Immature natural killer cell (primary cell): ENCODE measurements around the gene UIMC1. TPM values are rescaled to one million over a fixed set of nuclear protein-coding genes. Genes with fewer than 3 reads are reported as not detected.
"Not testable (repeated sequence)": the region's sequence is repeated elsewhere in the genome, so short reads cannot be mapped to it uniquely, and the experiment has no call there.

ENCODE experiments used
- DNase-seq, 3 donors: peaks; one replicate each; pipeline ENCODE4 v3.0.0; 2022; ENCODE audit warnings: mixed read lengths in 1 of 3
- H3K27ac Mint-ChIP-seq, 6 donors: one replicate each; pipeline ENCODE4 v1.8.0; 2020; ENCODE audit warnings: mixed read lengths in 6 of 6, mild to moderate bottlenecking in 5 of 6, inconsistent platforms in 4 of 6, moderate library complexity in 3 of 6
- H3K27me3 Mint-ChIP-seq, 3 donors: one replicate each; pipeline ENCODE4 v1.8.0; 2020 to 2021; ENCODE audit warnings: low read depth in 3 of 3, mild to moderate bottlenecking in 3 of 3, mixed read lengths in 3 of 3, moderate library complexity in 3 of 3, inconsistent platforms in 1 of 3
- H3K36me3 Mint-ChIP-seq, 3 donors: one replicate each; pipeline ENCODE4 v1.8.0; 2020; ENCODE audit warnings: mixed read lengths in 3 of 3, inconsistent platforms in 2 of 3, mild to moderate bottlenecking in 2 of 3
- H3K4me1 Mint-ChIP-seq, 2 donors: one replicate each; pipeline ENCODE4 v1.8.0; 2020; ENCODE audit warnings: inconsistent platforms in 2 of 2, mild to moderate bottlenecking in 2 of 2, mixed read lengths in 2 of 2, moderate library complexity in 1 of 2
- H3K4me3 Mint-ChIP-seq, 5 donors: one replicate each; pipeline ENCODE4 v1.8.0; 2020; ENCODE audit warnings: mild to moderate bottlenecking in 5 of 5, mixed read lengths in 5 of 5, inconsistent platforms in 3 of 5, moderate library complexity in 3 of 5
- H3K9me3 Mint-ChIP-seq, 6 donors: one replicate each; pipeline ENCODE4 v1.8.0; 2020; ENCODE audit warnings: mild to moderate bottlenecking in 6 of 6, mixed read lengths in 6 of 6, inconsistent platforms in 4 of 6, moderate library complexity in 3 of 6
- polyA plus RNA-seq, 3 donors: library from polyadenylated mRNA; unstranded; fragments of 300-500 nt; fragmentation: Illumina TruSeq; gene quantifications; one replicate each; pipeline ENCODE4 v1.2.3, GENCODE V29; 2021

UIMC1 gene
- 10 to 100 TPM; 12.8 to 21.5 (median 14.9) TPM for polyA plus RNA-seq

GRCh38 chr5:177006265-177006972, at the start of gene UIMC1:
Gene UIMC1 (minus strand): TSS chr5:177006779. CDS start chr5:176982615, 24,164 bp downstream.
- H3K27me3 Mint-ChIP-seq, result peaks cover 3 to 12% (median 8%) of the 10 kb centered on the region in 3 donors
- peaks cover 0 to 4% (median 0%) of the 10 kb centered on the region in 6 donors for H3K9me3 Mint-ChIP-seq
- DNase-seq, result peak; percentile 90 to 92 (median 91)
- peak within 1 kb of the TSS; percentile 86 to 96 (median 91) for H3K27ac Mint-ChIP-seq
- H3K36me3 Mint-ChIP-seq, result peaks cover 0 to 4% (median 0%) of the 10 kb centered on the region in 3 donors
- peak within 1 kb of the TSS; percentile 92 to 96 (median 95) for H3K4me3 Mint-ChIP-seq
- H3K4me1 Mint-ChIP-seq, result peaks cover 27 to 38% of the 10 kb centered on the region in 2 donors

DNA sequence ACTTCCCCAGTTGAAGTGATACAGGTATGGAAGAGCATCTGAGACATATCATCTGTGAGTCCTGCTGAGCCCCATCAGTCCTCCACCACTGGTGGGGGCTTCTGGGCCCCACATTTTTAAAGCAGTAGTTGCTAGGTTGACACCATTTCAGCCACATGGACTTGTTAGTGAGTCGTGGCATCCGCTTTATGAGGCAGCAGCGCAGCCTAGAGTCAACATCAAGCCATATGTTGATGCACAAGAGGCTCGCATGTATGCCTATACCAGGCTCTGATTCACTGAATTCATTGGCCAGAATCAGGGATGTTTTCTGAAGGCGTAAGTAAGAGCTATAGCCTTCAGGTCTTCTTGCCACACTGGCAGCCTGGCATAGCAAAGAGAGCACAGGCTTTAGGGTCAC, 42.7 kb upstream of the UIMC1 start:
- Mint-ChIP-seq H3K27me3 (peaks cover 0 to 2% (median 0%) of the 10 kb centered on the region in 3 donors), H3K36me3 (peaks cover 13 to 32% (median 18%) of the 10 kb centered on the region in 3 donors), H3K27ac (no peak overlapping the region), H3K4me3 (no peak overlapping the region), H3K9me3 (no peaks in the 10 kb centered on the region), H3K4me1 (no peaks in the 10 kb centered on the region)
- DNase-seq, result no peak

GRCh38 chr5:177048531-177048930, 42.0 kb upstream of the UIMC1 start:
- not testable (repeated sequence) for H3K9me3 Mint-ChIP-seq, H3K4me1 Mint-ChIP-seq, H3K27ac Mint-ChIP-seq, H3K4me3 Mint-ChIP-seq, H3K27me3 Mint-ChIP-seq, DNase-seq
- peaks cover 13 to 37% (median 18%) of the 10 kb centered on the region in 3 donors for H3K36me3 Mint-ChIP-seq

GRCh38 chr5:177045631-177046030, 39.1 kb upstream of the UIMC1 start:
- Mint-ChIP-seq H3K4me3 (no peak overlapping the region), H3K9me3 (no peaks in the 10 kb centered on the region), H3K4me1 (no peaks in the 10 kb centered on the region), H3K27ac (no peak overlapping the region), H3K36me3 (peaks cover 13 to 44% (median 20%) of the 10 kb centered on the region in 3 donors), H3K27me3 (peaks cover 0 to 2% (median 0%) of the 10 kb centered on the region in 3 donors)
- DNase-seq, result no peak

DNA sequence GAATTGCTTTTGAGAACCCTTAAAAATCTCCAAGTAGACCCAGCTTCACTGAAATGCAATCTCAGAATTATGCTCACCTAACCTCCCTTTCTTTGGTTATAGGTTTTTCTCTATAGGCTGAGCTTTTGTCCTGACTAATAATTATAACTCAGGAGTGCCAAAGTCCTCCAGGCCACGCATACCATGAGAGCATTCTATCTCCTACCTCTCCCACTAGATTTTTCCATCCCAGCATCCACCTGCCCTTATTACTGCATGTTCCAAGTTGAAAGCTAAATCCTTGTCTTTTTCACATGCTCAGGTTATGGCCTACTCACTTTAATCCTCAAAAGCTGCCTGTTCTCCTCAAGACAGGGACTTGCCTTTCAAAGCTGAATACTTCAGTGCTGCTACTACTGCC, 38.1 kb upstream of the UIMC1 start:
- Mint-ChIP-seq H3K27ac (no peak overlapping the region), H3K27me3 (peaks cover 0 to 2% (median 0%) of the 10 kb centered on the region in 3 donors), H3K4me1 (no peaks in the 10 kb centered on the region), H3K4me3 (no peak overlapping the region), H3K9me3 (no peaks in the 10 kb centered on the region), H3K36me3 (peaks cover 13 to 42% (median 18%) of the 10 kb centered on the region in 3 donors)
- no peak for DNase-seq

DNA sequence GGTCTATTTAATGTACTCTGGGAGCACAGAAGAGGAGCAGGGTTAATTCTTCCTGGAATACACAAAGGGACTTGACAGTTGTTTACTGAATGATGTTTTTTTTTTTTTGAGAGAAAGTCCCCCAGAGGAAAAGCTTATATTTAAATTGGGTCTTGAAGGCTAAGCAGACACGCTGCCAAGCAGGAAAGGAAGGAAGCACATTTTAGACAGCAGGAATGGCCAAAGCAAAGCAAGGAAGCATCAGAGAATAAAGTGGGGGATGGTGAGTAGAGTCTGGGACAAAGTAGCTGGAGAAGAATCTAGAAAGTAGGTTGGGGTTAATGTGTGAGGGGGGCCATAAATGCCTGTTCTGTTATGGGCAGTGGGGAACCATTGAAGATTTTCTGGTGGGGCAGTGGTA, 37.4 kb upstream of the UIMC1 start:
- peaks cover 13 to 38% (median 16%) of the 10 kb centered on the region in 3 donors for H3K36me3 Mint-ChIP-seq
- no peak for DNase-seq
- peaks cover 0 to 2% (median 0%) of the 10 kb centered on the region in 3 donors for H3K27me3 Mint-ChIP-seq
- H3K27ac Mint-ChIP-seq, result no peak overlapping the region
- H3K9me3 Mint-ChIP-seq, result no peaks in the 10 kb centered on the region
- H3K4me3 Mint-ChIP-seq, result no peak overlapping the region
- H3K4me1 Mint-ChIP-seq, result peaks cover 0 to 2% of the 10 kb centered on the region in 2 donors

DNA sequence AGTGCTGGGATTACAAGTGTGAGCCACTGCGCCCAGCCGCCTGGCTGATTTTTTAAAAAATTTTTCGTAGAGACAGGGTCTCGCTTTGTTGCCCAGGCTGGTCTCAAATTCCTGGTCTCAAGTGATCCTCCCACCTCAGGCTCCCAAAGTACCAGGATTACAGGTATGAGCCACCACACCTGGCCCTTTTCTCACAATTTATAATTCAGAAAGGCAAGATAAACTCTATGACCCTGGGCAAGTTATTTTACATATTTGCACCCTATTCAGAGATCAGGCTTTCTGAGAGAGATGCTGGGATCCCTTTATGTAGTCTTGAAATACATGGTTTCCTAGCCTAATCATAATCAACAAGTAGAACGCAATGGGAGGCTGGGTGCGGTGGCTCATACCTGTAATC, 36.5 kb upstream of the UIMC1 start:
- Mint-ChIP-seq H3K4me3 (no peak overlapping the region), H3K36me3 (peaks cover 9 to 37% (median 15%) of the 10 kb centered on the region in 3 donors), H3K4me1 (peaks cover 0 to 2% of the 10 kb centered on the region in 2 donors), H3K9me3 (no peaks in the 10 kb centered on the region), H3K27me3 (peaks cover 0 to under 1% (median 0%) of the 10 kb centered on the region in 3 donors), H3K27ac (no peak overlapping the region)
- DNase-seq, result no peak

- Mint-ChIP-seq H3K27ac (peak overlapping the region in 1 of 6 donors; percentile 1), H3K36me3 (peaks cover 6 to 29% (median 13%) of the 10 kb centered on the region in 3 donors), H3K27me3 (no peaks in the 10 kb centered on the region), H3K4me3 (no peak overlapping the region), H3K4me1 (peaks cover 0 to 2% of the 10 kb centered on the region in 2 donors), H3K9me3 (no peaks in the 10 kb centered on the region)
- no peak for DNase-seq
Observed at GRCh38 chr5:177041936-177042335, 35.4 kb upstream of the UIMC1 start.

- no peak for DNase-seq
- H3K4me3 Mint-ChIP-seq, result no peak overlapping the region
- no peaks in the 10 kb centered on the region for H3K27me3 Mint-ChIP-seq
- H3K36me3 Mint-ChIP-seq, result peaks cover 2 to 29% (median 13%) of the 10 kb centered on the region in 3 donors
- no peaks in the 10 kb centered on the region for H3K9me3 Mint-ChIP-seq
- peaks cover 0 to 9% of the 10 kb centered on the region in 2 donors for H3K4me1 Mint-ChIP-seq
- no peak overlapping the region for H3K27ac Mint-ChIP-seq
Observed at GRCh38 chr5:177040814-177041420, 34.3 kb upstream of the UIMC1 start.

- Mint-ChIP-seq H3K4me3 (no peak overlapping the region), H3K27ac (no peak overlapping the region), H3K4me1 (peaks cover 6 to 11% of the 10 kb centered on the region in 2 donors), H3K36me3 (peaks cover 9 to 13% (median 13%) of the 10 kb centered on the region in 3 donors), H3K27me3 (peaks cover 0 to 2% (median 0%) of the 10 kb centered on the region in 3 donors), H3K9me3 (no peaks in the 10 kb centered on the region)
- no peak for DNase-seq
Observed at GRCh38 chr5:177036921-177037320, 30.3 kb upstream of the UIMC1 start.

DNA sequence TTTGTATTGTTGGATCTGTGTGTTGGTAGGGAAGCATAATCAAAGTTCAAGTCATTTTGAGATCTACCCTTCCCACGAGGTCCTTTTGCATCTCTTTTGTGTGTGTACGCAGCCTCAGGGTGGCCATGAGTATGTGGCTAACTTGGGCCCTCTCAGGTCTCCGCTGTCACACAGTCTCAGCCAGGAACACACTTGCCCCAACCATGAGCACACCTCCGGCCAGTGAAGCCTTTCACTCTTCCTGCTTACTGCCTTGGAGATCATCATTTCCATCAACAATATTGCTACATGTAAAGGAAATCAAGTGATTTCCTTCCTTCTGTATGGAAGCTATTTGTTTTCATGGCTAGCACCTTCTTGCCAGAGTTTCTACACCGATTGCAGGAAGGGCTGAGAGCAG, 29.9 kb upstream of the UIMC1 start:
- H3K27me3 Mint-ChIP-seq, result peaks cover 0 to 2% (median 0%) of the 10 kb centered on the region in 3 donors
- H3K4me1 Mint-ChIP-seq, result peaks cover 10 to 13% of the 10 kb centered on the region in 2 donors
- no peak overlapping the region for H3K4me3 Mint-ChIP-seq
- H3K27ac Mint-ChIP-seq, result no peak overlapping the region
- peaks cover 12 to 13% (median 12%) of the 10 kb centered on the region in 3 donors for H3K36me3 Mint-ChIP-seq
- H3K9me3 Mint-ChIP-seq, result peaks cover 0 to 2% (median 0%) of the 10 kb centered on the region in 6 donors
- no peak for DNase-seq

DNA sequence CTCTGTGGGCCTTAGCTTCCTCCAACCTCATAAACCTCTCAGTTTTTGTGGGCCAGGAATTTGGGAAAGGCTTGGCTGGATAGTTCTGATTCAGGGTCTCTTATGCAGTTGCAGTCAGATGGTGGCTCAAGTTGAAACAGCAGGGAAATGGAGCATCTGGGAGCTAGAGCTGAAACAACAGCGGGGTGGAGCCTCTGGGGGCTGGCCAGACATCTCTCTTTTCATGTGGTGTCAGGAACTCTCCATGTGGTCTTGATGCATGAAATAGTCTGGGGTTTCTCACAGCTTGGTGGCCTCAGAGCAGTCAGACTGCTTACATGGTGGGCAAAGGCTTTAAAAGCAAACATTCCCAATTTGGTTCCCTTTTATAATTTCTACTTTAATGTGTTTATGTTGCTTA, 29.4 kb upstream of the UIMC1 start:
- Mint-ChIP-seq H3K9me3 (peaks cover 0 to 3% (median 0%) of the 10 kb centered on the region in 6 donors), H3K27me3 (peaks cover 0 to 2% (median 0%) of the 10 kb centered on the region in 3 donors), H3K27ac (peak overlapping the region in 1 of 6 donors; percentile 49), H3K4me3 (no peak overlapping the region), H3K4me1 (peaks cover 14 to 16% of the 10 kb centered on the region in 2 donors), H3K36me3 (peaks cover 11 to 15% (median 12%) of the 10 kb centered on the region in 3 donors)
- DNase-seq, result no peak

GRCh38 chr5:177029498-177029897, 22.9 kb upstream of the UIMC1 start:
- Mint-ChIP-seq H3K4me1 (peaks cover 15 to 33% of the 10 kb centered on the region in 2 donors), H3K27me3 (peaks cover 0 to 2% (median 0%) of the 10 kb centered on the region in 3 donors), H3K4me3 (no peak overlapping the region), H3K9me3 (peaks cover 0 to 3% (median 0%) of the 10 kb centered on the region in 6 donors), H3K36me3 (peaks cover 18 to 20% (median 18%) of the 10 kb centered on the region in 3 donors), H3K27ac (peak overlapping the region in 1 of 6 donors; percentile 20)
- no peak for DNase-seq

DNA sequence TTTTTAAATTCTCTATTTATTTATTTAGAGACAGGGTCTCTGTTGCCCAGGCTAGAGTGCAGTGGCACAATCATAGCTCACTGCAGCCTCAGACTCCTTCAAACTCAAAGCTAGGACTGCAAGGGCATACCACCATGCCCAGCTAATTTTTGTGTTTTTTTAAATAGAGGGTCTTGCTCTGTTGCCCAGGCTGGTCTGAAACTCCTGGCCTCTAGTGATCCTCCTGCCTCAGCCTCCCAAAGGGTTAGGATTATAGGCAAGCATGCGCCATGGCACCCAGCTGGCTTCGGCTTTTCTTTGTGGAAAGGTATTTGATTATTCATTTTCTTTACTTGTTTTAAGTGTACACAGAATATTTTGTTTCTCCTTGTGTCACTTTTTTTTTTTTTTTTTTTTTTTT, 21.1 kb upstream of the UIMC1 start:
- Mint-ChIP-seq H3K36me3 (peaks cover 14 to 16% (median 15%) of the 10 kb centered on the region in 3 donors), H3K4me1 (peaks cover 26 to 45% of the 10 kb centered on the region in 2 donors), H3K27me3 (peaks cover 0 to 4% (median 3%) of the 10 kb centered on the region in 3 donors), H3K4me3 (no peak overlapping the region), H3K27ac (no peak overlapping the region), H3K9me3 (peaks cover 0 to 3% (median 0%) of the 10 kb centered on the region in 6 donors)
- no peak for DNase-seq
